ENCODE data around the gene SERPINB11.

SERPINB11 gene

DNA sequence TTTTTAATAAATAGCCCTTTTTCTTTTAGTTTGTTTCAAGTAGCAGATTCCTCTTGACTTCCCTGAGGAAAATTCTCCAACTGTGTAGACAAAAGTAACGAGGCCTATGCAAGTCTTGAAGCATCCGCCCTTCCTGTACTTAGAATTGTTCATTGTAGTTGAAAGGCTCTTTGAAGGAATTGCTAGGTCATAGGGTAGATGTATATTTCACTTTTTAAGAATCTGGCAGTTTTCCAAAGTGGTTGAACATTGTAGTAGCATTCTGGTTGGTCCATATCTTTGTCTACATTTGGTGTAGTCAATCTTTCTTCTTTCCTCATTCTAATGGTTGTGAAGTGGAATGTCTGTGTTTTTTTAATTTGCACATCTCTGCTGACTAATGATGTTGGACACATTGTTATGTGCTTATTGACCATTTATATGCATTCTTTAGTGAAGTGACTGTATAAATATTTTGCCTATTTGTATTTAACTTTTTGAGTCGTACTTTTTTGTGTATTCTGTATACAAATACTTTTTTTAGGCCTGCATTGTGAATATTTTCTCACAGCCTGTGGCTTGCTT lies 5.6 kb upstream of the SERPINB11 start:
- peak; percentile 11 for DNase-seq (ENCODE audit: low read depth)
- H3K4me3 ChIP-seq (ENCODE audit: control insufficient read depth, low read depth, low read length): no peak overlapping the region
- TF ChIP-seq, protein P1, sequence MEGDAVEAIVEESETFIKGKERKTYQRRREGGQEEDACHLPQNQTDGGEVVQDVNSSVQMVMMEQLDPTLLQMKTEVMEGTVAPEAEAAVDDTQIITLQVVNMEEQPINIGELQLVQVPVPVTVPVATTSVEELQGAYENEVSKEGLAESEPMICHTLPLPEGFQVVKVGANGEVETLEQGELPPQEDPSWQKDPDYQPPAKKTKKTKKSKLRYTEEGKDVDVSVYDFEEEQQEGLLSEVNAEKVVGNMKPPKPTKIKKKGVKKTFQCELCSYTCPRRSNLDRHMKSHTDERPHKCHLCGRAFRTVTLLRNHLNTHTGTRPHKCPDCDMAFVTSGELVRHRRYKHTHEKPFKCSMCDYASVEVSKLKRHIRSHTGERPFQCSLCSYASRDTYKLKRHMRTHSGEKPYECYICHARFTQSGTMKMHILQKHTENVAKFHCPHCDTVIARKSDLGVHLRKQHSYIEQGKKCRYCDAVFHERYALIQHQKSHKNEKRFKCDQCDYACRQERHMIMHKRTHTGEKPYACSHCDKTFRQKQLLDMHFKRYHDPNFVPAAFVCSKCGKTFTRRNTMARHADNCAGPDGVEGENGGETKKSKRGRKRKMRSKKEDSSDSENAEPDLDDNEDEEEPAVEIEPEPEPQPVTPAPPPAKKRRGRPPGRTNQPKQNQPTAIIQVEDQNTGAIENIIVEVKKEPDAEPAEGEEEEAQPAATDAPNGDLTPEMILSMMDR (conservative IDR thresholded peaks at IDR 0.05; ENCODE audit: control insufficient read depth, insufficient read depth, low read depth, low read length): no peak

DNA sequence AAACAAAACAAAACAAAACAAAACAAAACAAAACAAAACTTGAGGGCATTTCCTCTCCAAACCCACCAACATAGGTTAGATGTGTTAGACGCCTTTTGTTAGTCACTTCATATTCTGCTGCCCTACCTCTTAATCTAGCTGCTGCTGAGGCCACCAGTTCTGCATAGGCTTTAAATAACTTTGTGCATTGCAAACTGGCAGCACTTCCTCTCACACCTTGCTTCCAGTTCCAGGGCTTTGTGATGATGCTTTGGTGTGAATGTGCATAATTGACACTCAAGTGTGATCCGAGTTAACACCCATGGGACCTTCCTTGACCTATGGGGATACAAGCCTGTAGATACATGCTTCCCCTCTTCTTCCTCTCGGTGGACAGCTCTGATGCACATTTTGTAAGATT lies 2.3 kb upstream of the SERPINB11 start:
- DNase-seq (ENCODE audit: low read depth): no peak
- H3K4me3 ChIP-seq (ENCODE audit: control insufficient read depth, low read depth, low read length): no peak overlapping the region
- TF ChIP-seq, protein P1 (conservative IDR thresholded peaks at IDR 0.05; ENCODE audit: control insufficient read depth, insufficient read depth, low read depth, low read length): no peak

GRCh38 chr18:63701952-63702351 lies 808 bp upstream of the SERPINB11 start:
- H3K4me3 ChIP-seq (ENCODE audit: control insufficient read depth, low read depth, low read length): no peak overlapping the region
- no peak for DNase-seq (ENCODE audit: low read depth)
- TF ChIP-seq, protein P1 (conservative IDR thresholded peaks at IDR 0.05; ENCODE audit: control insufficient read depth, insufficient read depth, low read depth, low read length): no peak

DNA sequence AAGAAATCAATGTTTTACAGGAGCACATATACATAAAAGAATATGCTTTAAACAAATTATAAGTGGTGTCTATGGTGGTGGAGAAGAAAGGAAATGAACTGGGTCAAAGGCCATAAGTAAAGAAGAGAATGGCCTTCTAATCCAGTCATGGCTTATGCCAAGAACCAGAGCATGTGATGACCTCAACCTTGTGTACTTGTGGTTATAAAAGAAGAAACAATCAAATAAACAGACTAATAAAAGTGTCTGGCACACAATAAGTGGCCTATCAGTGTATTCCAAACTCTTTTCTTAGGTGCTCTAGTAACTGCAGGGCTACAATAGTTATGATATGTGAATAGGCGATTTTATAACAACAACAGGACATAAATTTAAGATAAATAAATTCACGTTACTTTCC lies 2.6 kb downstream of the SERPINB11 start:
- TF ChIP-seq, protein P1 (conservative IDR thresholded peaks at IDR 0.05; ENCODE audit: control insufficient read depth, insufficient read depth, low read depth, low read length): no peak
- DNase-seq (ENCODE audit: low read depth): no peak
- H3K4me3 ChIP-seq (ENCODE audit: control insufficient read depth, low read depth, low read length): no peak overlapping the region

GRCh38 chr18:63707816-63708215 lies 5.1 kb downstream of the SERPINB11 start:
- H3K4me3 ChIP-seq (ENCODE audit: control insufficient read depth, low read depth, low read length): no peak overlapping the region
- TF ChIP-seq, protein P1 (conservative IDR thresholded peaks at IDR 0.05; ENCODE audit: control insufficient read depth, insufficient read depth, low read depth, low read length): no peak
- DNase-seq (ENCODE audit: low read depth): no peak

DNA sequence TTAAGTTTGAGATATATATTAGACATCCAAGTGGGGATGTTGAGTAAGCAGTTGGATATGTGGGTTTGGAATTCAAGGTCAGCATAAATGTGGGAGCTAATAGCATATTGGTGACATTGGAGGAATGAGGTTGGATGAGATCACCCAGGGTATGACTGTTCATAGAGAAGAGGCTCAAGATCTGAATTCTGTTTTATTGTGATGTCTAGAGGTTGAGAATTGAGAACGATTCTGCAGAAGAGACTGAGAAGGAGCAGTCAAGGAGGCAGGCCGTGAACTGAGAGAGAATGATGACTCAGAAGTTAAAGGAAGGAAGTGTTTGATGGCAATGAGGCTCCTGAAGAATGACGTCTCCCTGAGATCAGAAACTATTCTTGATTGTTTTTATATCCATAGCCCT lies 5.9 kb downstream of the SERPINB11 start:
- H3K4me3 ChIP-seq (ENCODE audit: control insufficient read depth, low read depth, low read length): no peak overlapping the region
- peak; percentile 79 for DNase-seq (ENCODE audit: low read depth)
- TF ChIP-seq, protein P1 (conservative IDR thresholded peaks at IDR 0.05; ENCODE audit: control insufficient read depth, insufficient read depth, low read depth, low read length): no peak

Measured in fibroblast of mammary gland (primary cell).